Measurements from ENCODE around the gene DCTN4. TPM values are rescaled to one million over a fixed set of nuclear protein-coding genes. Genes with fewer than 3 reads are reported as not detected.

Gene DCTN4
- total RNA-seq, 6 experiments from 2014 or later: 60.1 to 76.9 (median 68.7) TPM

DNA sequence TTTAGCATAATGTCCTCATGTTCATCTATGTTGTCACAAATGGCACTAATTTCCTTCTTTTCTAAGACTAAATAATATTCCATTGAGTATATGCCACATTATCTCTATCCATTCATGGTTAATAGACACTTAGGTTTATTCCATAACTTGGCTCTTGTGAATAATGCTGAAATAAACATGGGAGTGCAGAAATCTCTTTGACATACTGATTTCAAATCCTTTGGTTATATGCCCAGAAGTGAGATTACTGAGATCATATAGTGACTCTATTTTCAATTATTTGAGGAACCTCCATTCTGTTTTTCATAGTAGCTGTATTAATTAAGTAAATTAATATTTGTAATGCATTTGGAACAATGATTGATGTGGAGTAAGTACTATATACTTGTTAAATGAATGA lies 32.7 kb upstream of the DCTN4 start:
- Mint-ChIP-seq H3K4me1 (ENCODE audit: low read depth) (peaks cover 62% of the 10 kb centered on the region), H3K4me3 (peak overlapping the region; percentile 65), H3K27ac (peak overlapping the region; percentile 90), H3K9me3 (no peaks in the 10 kb centered on the region), H3K27me3 (ENCODE audit: insufficient read depth) (no peaks in the 10 kb centered on the region), H3K36me3 (ENCODE audit: low read depth) (peaks cover 21% of the 10 kb centered on the region)
- TF ChIP-seq, protein P1, sequence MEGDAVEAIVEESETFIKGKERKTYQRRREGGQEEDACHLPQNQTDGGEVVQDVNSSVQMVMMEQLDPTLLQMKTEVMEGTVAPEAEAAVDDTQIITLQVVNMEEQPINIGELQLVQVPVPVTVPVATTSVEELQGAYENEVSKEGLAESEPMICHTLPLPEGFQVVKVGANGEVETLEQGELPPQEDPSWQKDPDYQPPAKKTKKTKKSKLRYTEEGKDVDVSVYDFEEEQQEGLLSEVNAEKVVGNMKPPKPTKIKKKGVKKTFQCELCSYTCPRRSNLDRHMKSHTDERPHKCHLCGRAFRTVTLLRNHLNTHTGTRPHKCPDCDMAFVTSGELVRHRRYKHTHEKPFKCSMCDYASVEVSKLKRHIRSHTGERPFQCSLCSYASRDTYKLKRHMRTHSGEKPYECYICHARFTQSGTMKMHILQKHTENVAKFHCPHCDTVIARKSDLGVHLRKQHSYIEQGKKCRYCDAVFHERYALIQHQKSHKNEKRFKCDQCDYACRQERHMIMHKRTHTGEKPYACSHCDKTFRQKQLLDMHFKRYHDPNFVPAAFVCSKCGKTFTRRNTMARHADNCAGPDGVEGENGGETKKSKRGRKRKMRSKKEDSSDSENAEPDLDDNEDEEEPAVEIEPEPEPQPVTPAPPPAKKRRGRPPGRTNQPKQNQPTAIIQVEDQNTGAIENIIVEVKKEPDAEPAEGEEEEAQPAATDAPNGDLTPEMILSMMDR (IDR thresholded peaks at IDR 0.05): no peak
- no peak for DNase-seq

DNA sequence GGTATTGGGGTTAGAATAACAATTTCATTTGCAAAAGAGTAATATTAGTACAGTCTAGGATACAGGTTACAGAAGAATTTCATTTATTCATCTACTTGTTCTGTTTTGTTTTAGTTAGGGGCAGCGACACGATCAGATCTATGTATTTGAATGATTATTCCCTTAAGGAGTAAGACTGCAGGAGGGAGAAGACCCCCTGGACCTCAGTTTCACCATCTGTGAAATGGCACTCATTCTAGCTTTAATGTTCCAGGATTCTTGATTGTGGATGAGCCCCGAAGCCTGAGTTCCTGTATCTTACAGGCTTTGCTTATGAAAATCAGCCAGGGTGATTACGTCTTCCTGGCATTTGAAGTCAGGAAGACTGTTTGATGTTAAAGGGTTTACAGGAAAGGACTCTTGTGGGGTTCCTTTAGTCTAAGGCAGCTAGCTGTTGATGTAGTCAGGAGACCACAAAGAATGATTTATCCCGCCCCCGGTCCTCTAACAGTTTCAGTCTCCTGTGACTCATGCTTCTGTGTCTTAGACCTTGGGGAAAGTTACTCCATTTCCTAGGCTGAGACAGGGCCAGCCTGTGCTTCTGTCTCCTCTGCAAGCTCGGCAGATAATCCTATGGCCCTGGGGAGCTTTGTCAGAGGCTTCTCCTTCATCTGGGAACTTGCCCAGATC lies 31.3 kb upstream of the DCTN4 start:
- DNase-seq: peak; percentile 98
- no peaks in the 10 kb centered on the region for H3K27me3 Mint-ChIP-seq (ENCODE audit: insufficient read depth)
- peak overlapping the region; percentile 90 for H3K27ac Mint-ChIP-seq
- H3K4me1 Mint-ChIP-seq (ENCODE audit: low read depth): peaks cover 74% of the 10 kb centered on the region
- H3K36me3 Mint-ChIP-seq (ENCODE audit: low read depth): peaks cover 27% of the 10 kb centered on the region
- H3K4me3 Mint-ChIP-seq: peak overlapping the region; percentile 83
- TF ChIP-seq, protein P1 (IDR thresholded peaks at IDR 0.05): no peak
- no peaks in the 10 kb centered on the region for H3K9me3 Mint-ChIP-seq

- H3K9me3 Mint-ChIP-seq: no peaks in the 10 kb centered on the region
- H3K27me3 Mint-ChIP-seq (ENCODE audit: insufficient read depth): no peaks in the 10 kb centered on the region; the same call in 1 of the 2 replicates
- peaks cover 80% of the 10 kb centered on the region for H3K4me1 Mint-ChIP-seq (ENCODE audit: low read depth)
- H3K27ac Mint-ChIP-seq: peak overlapping the region; percentile 90
- TF ChIP-seq, protein P1 (IDR thresholded peaks at IDR 0.05): no peak
- H3K4me3 Mint-ChIP-seq: peak overlapping the region; percentile 83
- peaks cover 26% of the 10 kb centered on the region for H3K36me3 Mint-ChIP-seq (ENCODE audit: low read depth)
- no peak for DNase-seq
Observed at GRCh38 chr5:150789450-150789849, 30.6 kb upstream of the DCTN4 start.

DNA sequence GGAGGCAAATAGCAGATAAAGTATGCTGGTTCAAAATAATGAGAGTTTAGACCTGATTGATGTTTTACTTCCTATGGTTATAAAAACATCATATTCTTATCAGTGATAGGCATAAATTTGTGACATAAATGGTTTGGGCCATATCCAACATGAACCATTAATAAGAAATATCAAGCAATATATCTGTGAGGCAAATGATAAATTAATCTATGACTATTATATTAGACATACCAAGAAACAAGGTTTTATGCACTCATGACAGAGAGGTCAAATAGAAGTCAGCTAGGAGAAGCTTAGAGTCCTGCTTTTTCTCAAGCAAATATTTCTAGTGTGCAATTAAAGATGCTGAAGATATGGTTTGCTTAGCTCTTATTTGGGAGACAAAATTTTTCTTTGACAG lies 30.2 kb upstream of the DCTN4 start:
- no peak for DNase-seq
- H3K4me3 Mint-ChIP-seq: peak overlapping the region; percentile 83

DNA sequence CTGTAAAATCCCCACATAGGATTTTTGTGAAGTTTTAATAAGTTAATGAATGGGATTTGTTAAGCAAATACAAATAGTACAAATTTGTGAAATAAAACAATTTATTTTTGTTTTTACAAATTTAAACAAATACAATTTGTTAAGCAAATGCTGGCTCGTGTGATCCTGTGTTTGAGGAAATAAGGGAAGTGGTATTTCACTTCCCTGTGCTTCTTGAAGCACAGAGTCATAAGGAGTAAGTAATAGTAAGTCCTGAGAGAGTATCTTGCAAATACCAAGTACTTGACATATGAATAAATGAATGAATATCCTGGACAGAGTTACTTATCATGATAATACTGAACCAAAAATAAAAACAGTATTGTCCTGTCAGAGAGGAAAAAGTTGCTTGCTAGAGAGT lies 28.8 kb upstream of the DCTN4 start:
- DNase-seq: no peak
- Mint-ChIP-seq H3K4me3 (no peak overlapping the region), H3K27ac (no peak overlapping the region), H3K36me3 (ENCODE audit: low read depth) (peaks cover 11% of the 10 kb centered on the region; the same call in 1 of the 2 replicates), H3K9me3 (no peaks in the 10 kb centered on the region), H3K27me3 (ENCODE audit: insufficient read depth) (no peaks in the 10 kb centered on the region; the same call in 1 of the 2 replicates), H3K4me1 (ENCODE audit: low read depth) (peaks cover 90% of the 10 kb centered on the region)
- TF ChIP-seq, protein P1 (IDR thresholded peaks at IDR 0.05): no peak

More for the DNA sequence above, 30.2 kb upstream of the DCTN4 start:
- H3K27ac Mint-ChIP-seq: peak overlapping the region; percentile 90
- peaks cover 22% of the 10 kb centered on the region for H3K36me3 Mint-ChIP-seq (ENCODE audit: low read depth)
- H3K27me3 Mint-ChIP-seq (ENCODE audit: insufficient read depth): no peaks in the 10 kb centered on the region; the same call in 1 of the 2 replicates
- H3K9me3 Mint-ChIP-seq: no peaks in the 10 kb centered on the region
- TF ChIP-seq, protein P1 (IDR thresholded peaks at IDR 0.05): no peak
- H3K4me1 Mint-ChIP-seq (ENCODE audit: low read depth): peaks cover 85% of the 10 kb centered on the region
